HG02840 (cell line): ENCODE measurements around the gene COG2.
"Not testable (repeated sequence)": the region's sequence is repeated elsewhere in the genome, so short reads cannot be mapped to it uniquely, and the experiment has no call there.

Experiments
- ATAC-seq: cut with Tn5 transposase; IDR thresholded peaks from one replicate; pipeline ENCODE4 v1.9.1; 2021; ENCODE audit warnings: mild to moderate bottlenecking, moderate library complexity, moderate number of reproducible peaks; ENCODE audit not compliant: unreplicated experiment, low FRiP score

The COG2 gene, protein sequence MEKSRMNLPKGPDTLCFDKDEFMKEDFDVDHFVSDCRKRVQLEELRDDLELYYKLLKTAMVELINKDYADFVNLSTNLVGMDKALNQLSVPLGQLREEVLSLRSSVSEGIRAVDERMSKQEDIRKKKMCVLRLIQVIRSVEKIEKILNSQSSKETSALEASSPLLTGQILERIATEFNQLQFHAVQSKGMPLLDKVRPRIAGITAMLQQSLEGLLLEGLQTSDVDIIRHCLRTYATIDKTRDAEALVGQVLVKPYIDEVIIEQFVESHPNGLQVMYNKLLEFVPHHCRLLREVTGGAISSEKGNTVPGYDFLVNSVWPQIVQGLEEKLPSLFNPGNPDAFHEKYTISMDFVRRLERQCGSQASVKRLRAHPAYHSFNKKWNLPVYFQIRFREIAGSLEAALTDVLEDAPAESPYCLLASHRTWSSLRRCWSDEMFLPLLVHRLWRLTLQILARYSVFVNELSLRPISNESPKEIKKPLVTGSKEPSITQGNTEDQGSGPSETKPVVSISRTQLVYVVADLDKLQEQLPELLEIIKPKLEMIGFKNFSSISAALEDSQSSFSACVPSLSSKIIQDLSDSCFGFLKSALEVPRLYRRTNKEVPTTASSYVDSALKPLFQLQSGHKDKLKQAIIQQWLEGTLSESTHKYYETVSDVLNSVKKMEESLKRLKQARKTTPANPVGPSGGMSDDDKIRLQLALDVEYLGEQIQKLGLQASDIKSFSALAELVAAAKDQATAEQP

GRCh38 chr1:230642263-230642959 lies at the start of gene COG2:
Gene COG2, plus strand, starts transcription at chr1:230642481. Its CDS starts 126 bp downstream, at chr1:230642607.
- ATAC-seq: peak; percentile 98

- ATAC-seq: no peak
These were observed 49.4 kb upstream of the COG2 start for GRCh38 chr1:230592848-230593414.

DNA sequence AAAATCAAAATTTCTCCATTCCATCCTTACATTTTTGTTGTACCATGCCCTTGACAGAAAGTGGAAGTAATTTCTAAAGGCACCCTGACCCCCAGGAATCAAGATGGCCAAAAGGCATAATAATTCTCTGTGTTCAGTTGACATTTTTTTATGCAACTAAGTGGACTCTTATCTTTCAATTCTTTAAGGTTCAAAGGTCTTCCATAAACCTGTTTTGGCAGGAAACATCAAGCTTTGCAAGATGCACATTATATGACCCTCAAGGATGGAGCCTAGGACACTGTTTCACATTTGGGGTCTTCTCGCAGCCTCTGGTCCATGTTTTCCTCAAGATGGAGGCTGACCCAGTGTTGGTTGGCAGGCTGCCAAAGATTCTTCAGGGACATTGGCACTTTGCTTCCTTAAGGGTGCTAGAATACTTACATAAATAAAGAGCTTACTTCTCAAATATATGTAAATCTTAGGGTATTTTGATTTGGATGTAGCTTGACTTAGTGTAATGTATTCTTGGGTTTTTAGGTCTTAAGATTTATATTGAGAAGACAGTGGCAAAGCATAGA lies 48.0 kb upstream of the COG2 start:
- ATAC-seq: no peak

- ATAC-seq: no peak
These were observed 47.1 kb upstream of the COG2 start for GRCh38 chr1:230595181-230595580.

DNA sequence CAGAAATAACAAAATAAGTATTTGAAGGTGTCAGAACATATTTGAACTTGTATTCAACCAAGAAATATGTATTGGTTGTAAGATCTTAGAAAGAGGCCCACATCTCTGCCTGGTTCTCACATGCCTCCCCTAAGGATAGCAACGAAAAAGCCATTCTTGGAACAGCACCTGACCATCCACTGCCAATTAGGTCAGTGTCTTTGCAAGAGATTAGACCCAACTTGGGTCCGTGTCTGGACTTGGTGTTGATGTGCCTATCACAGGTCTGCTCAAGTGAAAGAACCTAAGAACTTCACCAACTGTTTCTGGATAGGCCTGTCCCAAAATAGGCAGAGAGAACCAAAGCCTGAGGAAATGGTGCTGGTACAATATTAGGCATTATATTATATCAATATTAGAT lies 46.0 kb upstream of the COG2 start:
- ATAC-seq: no peak

- no peak for ATAC-seq
These were observed 43.5 kb upstream of the COG2 start for GRCh38 chr1:230598745-230599144.

- ATAC-seq: no peak
These were observed 42.2 kb upstream of the COG2 start for GRCh38 chr1:230599926-230600656.

DNA sequence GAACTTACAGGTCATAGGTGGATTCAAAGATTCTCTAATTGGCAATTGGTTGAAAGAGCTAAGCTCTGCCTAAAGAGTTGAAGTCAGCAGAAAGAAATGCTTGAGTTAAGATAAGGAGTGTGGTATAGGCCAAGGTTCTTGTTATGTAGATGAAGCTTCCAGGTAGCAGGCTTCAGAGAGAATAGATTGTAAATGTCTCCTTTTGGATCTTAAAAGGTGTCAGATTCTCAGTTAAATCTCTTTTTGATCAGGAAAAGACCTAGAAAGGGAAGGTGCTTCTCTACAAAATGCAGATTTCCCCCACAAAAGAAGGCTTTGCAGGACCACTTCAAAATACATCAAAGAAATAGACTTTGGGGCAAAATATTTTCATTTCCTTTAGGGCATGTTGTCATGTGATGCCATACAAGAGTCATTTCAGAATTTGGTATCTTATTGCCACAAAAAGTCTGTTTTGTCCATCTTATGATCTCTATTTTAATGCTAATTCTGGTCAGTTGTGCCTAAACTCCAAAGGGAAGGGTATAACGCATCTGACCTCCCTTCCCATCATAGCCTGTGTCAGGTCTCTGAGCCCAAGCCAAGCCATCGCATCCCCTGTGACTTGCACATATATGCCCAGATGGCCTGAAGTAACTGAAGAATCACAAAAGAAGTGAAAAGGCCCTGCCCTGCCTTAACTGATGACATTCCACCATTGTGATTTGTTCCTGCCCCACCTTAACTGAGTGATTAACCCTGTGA lies 41.5 kb upstream of the COG2 start:
- ATAC-seq: not testable (repeated sequence)

DNA sequence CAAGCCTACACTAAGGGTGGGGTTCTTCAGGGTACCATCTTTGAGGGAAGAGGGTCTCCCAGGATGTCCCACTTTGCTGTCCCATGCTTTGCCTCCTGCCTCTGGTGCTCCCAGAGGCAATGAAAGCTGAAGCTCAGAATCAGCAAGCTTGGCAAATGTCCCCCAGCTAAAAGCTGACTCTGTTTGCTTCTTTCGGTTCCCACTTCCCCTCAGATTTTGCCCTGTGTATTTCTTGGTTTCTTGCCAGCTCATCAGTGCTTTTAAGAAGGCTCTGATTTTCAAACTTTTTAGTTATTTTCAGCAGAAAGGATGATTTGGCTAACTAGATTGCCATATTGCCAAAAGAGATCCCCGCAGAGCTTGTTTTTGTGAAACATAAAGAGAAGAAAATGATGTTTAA lies 33.1 kb upstream of the COG2 start:
- no peak for ATAC-seq

GRCh38 chr1:230610589-230610988 lies 31.7 kb upstream of the COG2 start:
- no peak for ATAC-seq

DNA sequence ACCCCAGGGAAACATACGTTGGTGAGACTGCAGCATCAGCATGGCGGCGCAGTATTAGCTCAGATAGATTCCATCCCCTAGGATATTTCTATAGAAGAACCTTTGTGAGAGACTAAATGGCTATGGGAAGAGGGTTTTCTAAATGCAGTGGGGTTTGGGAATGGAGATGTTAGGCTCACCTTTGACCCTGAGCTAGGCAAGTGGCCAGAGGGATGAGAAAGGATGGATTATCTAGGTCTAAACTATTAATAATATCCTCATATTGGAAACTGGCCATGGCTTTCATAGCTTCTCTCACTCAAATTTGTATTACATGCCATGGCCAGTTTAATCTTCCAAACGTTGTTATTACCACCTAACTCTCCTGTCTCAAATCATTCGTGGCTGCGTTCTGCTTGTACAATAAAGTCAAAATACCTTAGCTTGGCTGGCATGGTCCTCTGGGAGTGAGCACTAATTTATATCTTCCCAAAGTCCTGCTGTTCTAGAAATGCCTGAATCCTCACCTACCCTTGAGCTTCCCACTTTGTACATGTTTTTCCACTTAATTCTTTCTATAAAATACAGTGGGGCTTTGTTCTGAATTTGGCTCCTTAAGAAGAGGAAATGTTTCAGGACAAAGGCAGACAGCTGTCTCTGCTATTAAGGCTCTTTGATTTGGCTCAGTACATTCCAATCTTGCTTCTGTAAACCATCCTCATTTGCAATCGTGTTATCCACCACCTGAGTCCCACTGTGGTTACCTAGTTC lies 31.0 kb upstream of the COG2 start:
- no peak for ATAC-seq

- no peak for ATAC-seq
These were observed 30.4 kb upstream of the COG2 start for GRCh38 chr1:230611878-230612235.

DNA sequence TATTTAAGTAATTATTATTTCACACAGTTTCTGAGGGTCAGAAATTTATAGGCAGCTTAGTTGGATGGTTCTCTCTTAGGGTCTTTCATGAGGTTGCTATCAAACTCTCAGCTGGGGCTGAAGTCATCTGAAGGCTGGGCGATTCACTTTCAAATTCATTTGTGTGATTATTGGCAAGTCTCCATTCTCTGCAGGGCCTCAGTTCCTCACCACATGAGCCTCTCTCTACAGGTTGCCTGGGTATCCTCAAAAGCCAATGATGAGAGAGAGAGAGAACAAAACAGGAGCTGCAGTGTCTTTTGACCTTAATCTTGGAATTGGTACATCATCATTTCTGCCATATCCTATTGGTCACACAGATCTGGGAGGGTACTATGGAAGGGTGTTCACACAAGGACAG lies 29.6 kb upstream of the COG2 start:
- ATAC-seq: no peak

- ATAC-seq: no peak
These were observed 28.2 kb upstream of the COG2 start for GRCh38 chr1:230614121-230614520.

DNA sequence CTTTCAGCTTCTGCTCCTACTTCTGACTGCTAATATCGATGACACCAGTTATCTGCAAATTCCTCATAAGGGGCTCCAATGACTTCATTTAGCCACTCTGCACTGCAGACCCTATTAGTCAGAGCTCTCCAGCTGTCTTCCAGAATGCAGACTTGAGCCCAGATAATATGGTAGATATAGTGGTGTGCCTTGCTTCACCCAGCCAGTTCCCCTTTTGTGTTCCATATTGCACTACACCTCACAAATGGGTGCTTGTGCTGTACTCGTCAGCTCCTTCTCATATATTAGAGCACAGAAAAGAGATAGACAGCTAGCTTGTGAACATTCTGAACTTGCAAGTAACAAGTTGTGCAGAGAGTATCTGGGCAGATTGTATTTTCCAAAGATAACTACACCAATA lies 23.7 kb upstream of the COG2 start:
- no peak for ATAC-seq

DNA sequence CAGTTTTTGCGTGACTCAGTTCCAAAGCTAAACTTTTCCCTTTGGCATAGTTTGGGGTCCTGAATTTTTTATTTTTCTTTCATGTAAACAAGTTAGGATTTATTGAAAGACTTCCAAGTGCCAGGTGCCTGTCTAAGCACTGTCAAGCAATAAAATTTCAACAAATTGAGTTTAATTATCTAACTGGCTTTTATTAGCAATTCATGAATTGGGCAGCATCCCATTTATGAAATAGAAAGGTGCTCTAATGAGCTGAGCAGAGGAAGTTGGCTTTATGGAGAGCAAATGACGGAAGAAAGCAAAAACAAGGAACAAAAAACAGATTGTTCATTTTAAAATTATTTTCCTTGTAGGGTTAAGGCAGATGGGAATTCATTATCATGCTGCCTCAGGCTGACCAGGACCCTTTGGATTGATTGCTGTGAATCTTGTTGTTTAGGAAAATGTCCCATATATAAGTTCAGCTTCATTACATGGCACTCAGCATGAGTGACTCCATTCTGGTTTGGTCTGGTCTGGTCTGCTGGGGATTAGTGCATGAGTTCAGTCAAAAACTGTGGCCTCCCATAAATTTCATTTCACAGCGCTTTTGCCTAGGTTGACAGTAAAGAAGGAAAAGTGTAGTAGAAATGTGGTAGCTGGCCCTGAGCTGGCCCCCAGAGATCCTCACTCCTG lies 21.5 kb upstream of the COG2 start:
- no peak for ATAC-seq

GRCh38 chr1:230621324-230622030 lies 20.8 kb upstream of the COG2 start:
- ATAC-seq: no peak
